KMS-11 (cell line): ENCODE results near the gene BACE1-AS.
"Not testable (repeated sequence)": the region's sequence is repeated elsewhere in the genome, so short reads cannot be mapped to it uniquely, and the experiment has no call there.

Source experiments
- H2AFZ ChIP-seq: fragments of 200-600 bp; sonication (generic); 2 replicates; pipeline ENCODE4 v1.6.1; 2016; ENCODE audit warnings: antibody characterized with exemption, mixed run types, low read depth
- H3K27ac ChIP-seq: fragments of 200-600 bp; sonication (generic); 2 replicates; pipeline ENCODE4 v1.6.1; 2016; ENCODE audit warnings: mild to moderate bottlenecking, mixed run types
- H3K27me3 ChIP-seq: fragments of 200-600 bp; sonication (generic); 2 replicates; pipeline ENCODE4 v1.6.1; 2017; ENCODE audit warnings: mild to moderate bottlenecking, low read depth, mixed run types, moderate library complexity; ENCODE audit not compliant: insufficient read depth
- H3K36me3 ChIP-seq: fragments of 200-600 bp; sonication (generic); 2 replicates; pipeline ENCODE4 v1.6.1; 2017; ENCODE audit warnings: mild to moderate bottlenecking, mixed run types; ENCODE audit not compliant: insufficient read depth
- H3K4me1 ChIP-seq: fragments of 200-600 bp; sonication (generic); 2 replicates; pipeline ENCODE4 v1.6.1; 2016; ENCODE audit warnings: mild to moderate bottlenecking, low read depth, mixed run types; ENCODE audit not compliant: poor library complexity, severe bottlenecking
- H3K4me2 ChIP-seq: fragments of 200-600 bp; sonication (generic); 2 replicates; pipeline ENCODE4 v1.7.0; 2016; ENCODE audit warnings: mild to moderate bottlenecking, mixed run types
- H3K4me3 ChIP-seq: fragments of 200-600 bp; sonication (generic); IDR thresholded peaks from 2 replicates; pipeline ENCODE4 v1.6.1; 2017; ENCODE audit warnings: low read depth, low read length, mixed read lengths; ENCODE audit not compliant: insufficient read depth
- H3K79me2 ChIP-seq: fragments of 200-600 bp; sonication (generic); 2 replicates; pipeline ENCODE4 v1.6.1; 2016; ENCODE audit warnings: low read depth, mixed run types; ENCODE audit not compliant: insufficient read depth
- H3K9ac ChIP-seq: fragments of 200-600 bp; sonication (generic); 2 replicates; pipeline ENCODE4 v1.6.1; 2016; ENCODE audit warnings: mild to moderate bottlenecking, mixed run types
- H4K20me1 ChIP-seq: fragments of 200-600 bp; sonication (generic); 2 replicates; pipeline ENCODE4 v1.6.1; 2016; ENCODE audit warnings: mild to moderate bottlenecking, mixed run types; ENCODE audit not compliant: insufficient read depth
- CTCF ChIP-seq: fragments of 200-600 bp; sonication (generic); conservative IDR thresholded peaks from 2 replicates; pipeline ENCODE4 v1.6.1; 2017; ENCODE audit warnings: low read depth, mild to moderate bottlenecking, antibody characterized with exemption, low read length, moderate library complexity, mixed read lengths

BACE1-AS gene

DNA sequence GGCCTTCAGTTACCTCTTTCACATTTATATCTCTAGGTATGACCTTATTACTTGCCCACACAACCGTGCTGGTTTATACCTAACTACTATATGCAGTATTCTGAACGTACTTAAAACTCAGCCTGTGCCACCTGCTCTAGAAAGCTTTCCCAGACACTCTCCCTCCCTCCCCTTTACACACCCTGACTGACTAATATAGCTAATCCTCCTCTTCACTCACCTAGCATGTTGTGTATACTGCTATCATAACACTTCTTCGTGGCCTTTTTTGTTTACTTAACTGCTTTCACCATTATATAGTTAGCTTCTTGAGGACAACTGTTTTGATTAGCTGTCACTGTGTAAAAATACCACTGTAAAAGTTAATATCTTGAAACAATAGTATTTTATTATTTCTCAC lies 35.2 kb upstream of the BACE1-AS start:
- Histone ChIP-seq H3K4me1 (peaks cover 6% of the 10 kb centered on the region), H3K4me3 (no peak overlapping the region), H3K36me3 (no peaks in the 10 kb centered on the region), H3K4me2 (no peak overlapping the region), H3K27ac (no peak overlapping the region), H3K27me3 (no peaks in the 10 kb centered on the region), H3K9ac (no peak overlapping the region), H4K20me1 (no peaks in the 10 kb centered on the region), H2AFZ (no peak overlapping the region), H3K79me2 (no peaks in the 10 kb centered on the region)
- TF ChIP-seq CTCF: no peak

DNA sequence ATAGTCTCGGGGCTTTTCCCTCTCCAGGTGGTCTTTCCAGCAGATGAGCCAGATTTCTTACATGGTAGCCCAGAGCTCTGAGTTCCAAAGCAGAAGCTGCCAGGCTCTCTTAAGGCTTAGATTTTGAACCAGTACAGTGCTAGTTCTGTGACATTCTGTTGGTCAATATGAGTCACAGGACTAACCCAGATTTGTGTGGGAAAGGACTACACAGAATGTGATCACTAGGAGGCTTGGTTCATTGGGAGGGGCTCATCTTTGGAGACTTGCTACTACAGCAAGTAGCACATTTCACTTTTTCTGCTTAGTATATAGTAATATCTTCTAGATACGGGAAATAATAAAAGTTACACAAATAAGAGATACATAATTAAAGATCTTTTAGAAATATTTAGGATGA lies 34.6 kb upstream of the BACE1-AS start:
- Histone ChIP-seq H3K36me3 (no peaks in the 10 kb centered on the region), H3K9ac (no peak overlapping the region), H3K4me3 (no peak overlapping the region), H3K4me1 (peaks cover 6% of the 10 kb centered on the region), H3K4me2 (no peak overlapping the region), H3K27ac (no peak overlapping the region), H3K27me3 (no peaks in the 10 kb centered on the region), H4K20me1 (no peaks in the 10 kb centered on the region), H3K79me2 (no peaks in the 10 kb centered on the region), H2AFZ (no peak overlapping the region)
- no peak for TF ChIP-seq CTCF

GRCh38 chr11:117258576-117258975 lies 32.6 kb upstream of the BACE1-AS start:
- Histone ChIP-seq H4K20me1 (no peaks in the 10 kb centered on the region), H3K4me1 (peaks cover 6% of the 10 kb centered on the region), H3K27ac (no peak overlapping the region), H3K4me2 (no peak overlapping the region), H3K36me3 (no peaks in the 10 kb centered on the region), H3K27me3 (no peaks in the 10 kb centered on the region), H3K4me3 (no peak overlapping the region), H2AFZ (no peak overlapping the region), H3K9ac (no peak overlapping the region), H3K79me2 (no peaks in the 10 kb centered on the region)
- no peak for TF ChIP-seq CTCF

DNA sequence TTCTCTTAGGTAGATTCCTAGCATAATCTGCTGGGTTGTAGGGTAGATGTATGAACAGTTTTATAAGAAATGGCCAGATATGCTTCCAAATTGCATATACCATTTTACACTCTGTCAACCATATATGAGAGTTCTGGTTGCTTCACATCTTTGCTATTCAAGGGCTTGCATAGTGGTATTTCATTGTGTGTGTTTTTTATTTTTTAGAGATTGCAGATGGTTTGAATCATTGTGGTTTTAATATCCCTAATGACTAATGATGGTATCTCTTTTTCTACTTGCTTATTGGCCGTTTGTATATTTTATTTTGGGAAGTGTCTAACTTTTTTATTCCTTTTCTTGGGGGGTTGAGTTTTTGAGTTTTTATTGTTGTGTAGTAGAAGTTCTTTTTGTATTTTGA lies 31.7 kb upstream of the BACE1-AS start:
- Histone ChIP-seq H3K27me3 (no peaks in the 10 kb centered on the region), H4K20me1 (no peaks in the 10 kb centered on the region), H3K79me2 (no peaks in the 10 kb centered on the region), H3K27ac (no peak overlapping the region), H2AFZ (no peak overlapping the region), H3K4me1 (peaks cover 6% of the 10 kb centered on the region), H3K4me3 (no peak overlapping the region), H3K36me3 (no peaks in the 10 kb centered on the region), H3K9ac (no peak overlapping the region), H3K4me2 (no peak overlapping the region)
- TF ChIP-seq CTCF: no peak

DNA sequence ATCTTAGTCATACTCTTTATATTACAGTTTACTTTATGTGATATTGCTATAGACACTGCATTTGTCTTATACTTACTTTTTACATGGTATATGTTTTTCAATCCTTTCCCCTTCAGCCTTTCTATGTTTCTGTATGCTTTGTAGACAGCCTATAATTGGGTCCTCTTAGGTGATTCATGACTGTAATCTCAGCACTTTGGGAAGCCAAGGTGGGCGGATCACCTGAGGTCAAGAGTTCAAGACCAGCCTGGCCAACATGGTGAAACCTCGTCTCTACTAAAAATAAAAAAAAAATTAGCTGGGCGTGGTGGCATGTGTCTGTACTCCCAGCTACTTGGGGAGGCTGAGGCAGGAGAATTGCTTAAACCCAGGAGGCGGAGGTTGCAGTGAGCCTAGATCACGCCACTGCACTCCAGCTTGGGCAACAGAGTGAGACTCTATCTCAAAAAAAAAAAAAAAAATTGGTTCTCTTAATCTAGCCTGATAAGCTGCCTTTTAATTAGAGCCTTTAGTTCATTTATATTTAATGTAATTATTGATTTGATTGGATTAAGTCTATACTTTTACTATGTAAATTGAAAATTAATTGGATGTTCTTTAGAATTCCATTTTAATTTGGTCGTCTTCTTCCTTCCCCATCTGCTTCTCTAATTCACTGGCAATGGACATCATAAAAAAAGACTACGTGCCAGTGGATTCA lies 26.4 kb upstream of the BACE1-AS start:
- not testable (repeated sequence) for H3K4me3 ChIP-seq, H4K20me1 ChIP-seq, H3K36me3 ChIP-seq, H3K9ac ChIP-seq, H3K4me1 ChIP-seq, H3K27me3 ChIP-seq, H2AFZ ChIP-seq, H3K27ac ChIP-seq, H3K79me2 ChIP-seq, H3K4me2 ChIP-seq
